Endothelial cell (in vitro differentiated cells): Measurements from ENCODE around the gene MAP2K5. TPM values are rescaled to one million over a fixed set of nuclear protein-coding genes. Genes with fewer than 3 reads are reported as not detected.

Experiments used
- DNase-seq: peaks from one replicate; pipeline ENCODE4 v3.0.0; 2021; ENCODE audit warnings: low spot score
- H3K27ac Mint-ChIP-seq: one replicate; pipeline ENCODE4 v1.8.0; 2021; ENCODE audit warnings: mixed read lengths, inconsistent platforms; ENCODE audit not compliant: unreplicated experiment
- H3K27me3 Mint-ChIP-seq: one replicate; pipeline ENCODE4 v1.8.0; 2021; ENCODE audit warnings: mild to moderate bottlenecking, moderate library complexity, mixed read lengths, inconsistent platforms; ENCODE audit not compliant: unreplicated experiment
- H3K36me3 Mint-ChIP-seq: one replicate; pipeline ENCODE4 v1.8.0; 2021; ENCODE audit warnings: mild to moderate bottlenecking, low read depth, mixed read lengths, inconsistent platforms; ENCODE audit not compliant: unreplicated experiment
- H3K4me1 Mint-ChIP-seq: one replicate; pipeline ENCODE4 v1.8.0; 2021; ENCODE audit warnings: mild to moderate bottlenecking, mixed read lengths, inconsistent platforms; ENCODE audit not compliant: unreplicated experiment
- H3K4me3 Mint-ChIP-seq: one replicate; pipeline ENCODE4 v1.8.0; 2021; ENCODE audit warnings: mild to moderate bottlenecking, mixed read lengths, inconsistent platforms; ENCODE audit not compliant: unreplicated experiment
- H3K9me3 Mint-ChIP-seq: one replicate; pipeline ENCODE4 v1.8.0; 2021; ENCODE audit warnings: mixed read lengths, inconsistent platforms; ENCODE audit not compliant: unreplicated experiment
- total RNA-seq: library from RNA; stranded (reverse); fragmentation: NEBNext Ultra II Directional; extraction: Animal tissue kit (Norgen Biotek cat#: 25700); gene quantifications from one replicate; pipeline ENCODE4 v1.2.1, GENCODE V29; 2021; ENCODE audit not compliant: unreplicated experiment
- TF ChIP-seq, protein P1 (sequence below): fragments of 200-600 bp; sonication (generic); IDR thresholded peaks from one replicate; pipeline ENCODE4 v1.5.0; 2021; ENCODE audit warnings: antibody characterized with exemption; ENCODE audit not compliant: unreplicated experiment

Gene MAP2K5
- total RNA-seq, 1 donor from 2014 or later = 22.2 TPM

DNA sequence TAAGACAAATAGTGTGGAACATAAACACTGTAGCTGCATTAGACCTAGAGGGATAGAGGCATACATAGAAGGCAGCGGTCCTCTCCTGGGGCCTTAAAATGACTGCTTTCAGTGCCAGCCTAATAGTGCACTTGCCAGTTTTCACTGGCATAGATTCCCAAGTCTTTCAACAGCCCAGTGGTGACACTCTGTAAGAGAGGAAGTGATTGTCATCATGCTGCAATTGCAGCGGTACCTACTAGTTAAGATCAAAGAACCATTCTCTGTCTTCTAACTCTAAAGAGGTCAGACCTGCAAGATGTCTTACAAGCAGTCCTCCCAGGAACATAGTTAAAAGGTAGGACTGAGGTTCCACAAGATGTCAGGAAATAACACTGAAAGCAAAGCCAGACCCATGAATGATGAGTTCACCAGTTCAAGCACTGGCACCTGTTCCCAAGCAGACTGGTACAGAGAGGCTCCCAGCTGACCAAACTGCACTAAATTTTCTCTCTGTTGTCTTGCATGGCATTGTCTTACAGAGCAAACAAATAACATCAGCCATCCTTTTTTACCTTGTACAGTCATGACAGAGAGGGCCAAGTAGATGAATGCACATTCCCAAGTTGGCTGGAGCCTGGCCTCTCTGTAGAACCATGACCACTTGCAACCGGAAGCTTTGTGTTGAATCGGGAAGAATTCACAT is 182.3 kb downstream of the MAP2K5 start:
- no peak for DNase-seq
- Mint-ChIP-seq H3K27ac (no peak overlapping the region), H3K4me1 (no peaks in the 10 kb centered on the region), H3K36me3 (no peaks in the 10 kb centered on the region), H3K4me3 (no peak overlapping the region), H3K9me3 (no peaks in the 10 kb centered on the region), H3K27me3 (no peaks in the 10 kb centered on the region)
- TF ChIP-seq, protein P1, sequence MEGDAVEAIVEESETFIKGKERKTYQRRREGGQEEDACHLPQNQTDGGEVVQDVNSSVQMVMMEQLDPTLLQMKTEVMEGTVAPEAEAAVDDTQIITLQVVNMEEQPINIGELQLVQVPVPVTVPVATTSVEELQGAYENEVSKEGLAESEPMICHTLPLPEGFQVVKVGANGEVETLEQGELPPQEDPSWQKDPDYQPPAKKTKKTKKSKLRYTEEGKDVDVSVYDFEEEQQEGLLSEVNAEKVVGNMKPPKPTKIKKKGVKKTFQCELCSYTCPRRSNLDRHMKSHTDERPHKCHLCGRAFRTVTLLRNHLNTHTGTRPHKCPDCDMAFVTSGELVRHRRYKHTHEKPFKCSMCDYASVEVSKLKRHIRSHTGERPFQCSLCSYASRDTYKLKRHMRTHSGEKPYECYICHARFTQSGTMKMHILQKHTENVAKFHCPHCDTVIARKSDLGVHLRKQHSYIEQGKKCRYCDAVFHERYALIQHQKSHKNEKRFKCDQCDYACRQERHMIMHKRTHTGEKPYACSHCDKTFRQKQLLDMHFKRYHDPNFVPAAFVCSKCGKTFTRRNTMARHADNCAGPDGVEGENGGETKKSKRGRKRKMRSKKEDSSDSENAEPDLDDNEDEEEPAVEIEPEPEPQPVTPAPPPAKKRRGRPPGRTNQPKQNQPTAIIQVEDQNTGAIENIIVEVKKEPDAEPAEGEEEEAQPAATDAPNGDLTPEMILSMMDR = no peak

DNA sequence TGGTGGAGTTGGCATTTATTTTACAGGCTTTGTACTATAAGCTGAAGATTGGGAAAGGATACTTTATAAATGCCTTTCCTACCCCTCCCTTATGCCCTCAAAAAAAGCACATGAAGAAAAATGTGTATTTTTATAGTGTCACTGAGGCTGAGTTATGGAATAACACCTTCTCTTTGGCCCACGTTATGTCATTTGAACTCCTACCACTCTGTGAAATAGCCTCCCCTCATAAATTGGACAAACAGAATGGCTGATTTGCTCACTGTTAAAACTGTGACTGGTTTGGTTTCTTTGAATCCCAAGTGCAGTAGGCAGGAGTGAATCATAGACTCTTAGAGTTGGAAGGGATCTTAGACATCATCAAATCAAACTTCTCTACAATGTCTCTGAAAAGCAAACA is 187.6 kb downstream of the MAP2K5 start:
- DNase-seq = no peak
- H3K9me3 Mint-ChIP-seq = no peaks in the 10 kb centered on the region
- TF ChIP-seq, protein P1 = no peak
- no peak overlapping the region for H3K4me3 Mint-ChIP-seq
- peaks cover 9% of the 10 kb centered on the region for H3K4me1 Mint-ChIP-seq
- no peak overlapping the region for H3K27ac Mint-ChIP-seq
- no peaks in the 10 kb centered on the region for H3K36me3 Mint-ChIP-seq
- peaks cover 1% of the 10 kb centered on the region for H3K27me3 Mint-ChIP-seq

DNA sequence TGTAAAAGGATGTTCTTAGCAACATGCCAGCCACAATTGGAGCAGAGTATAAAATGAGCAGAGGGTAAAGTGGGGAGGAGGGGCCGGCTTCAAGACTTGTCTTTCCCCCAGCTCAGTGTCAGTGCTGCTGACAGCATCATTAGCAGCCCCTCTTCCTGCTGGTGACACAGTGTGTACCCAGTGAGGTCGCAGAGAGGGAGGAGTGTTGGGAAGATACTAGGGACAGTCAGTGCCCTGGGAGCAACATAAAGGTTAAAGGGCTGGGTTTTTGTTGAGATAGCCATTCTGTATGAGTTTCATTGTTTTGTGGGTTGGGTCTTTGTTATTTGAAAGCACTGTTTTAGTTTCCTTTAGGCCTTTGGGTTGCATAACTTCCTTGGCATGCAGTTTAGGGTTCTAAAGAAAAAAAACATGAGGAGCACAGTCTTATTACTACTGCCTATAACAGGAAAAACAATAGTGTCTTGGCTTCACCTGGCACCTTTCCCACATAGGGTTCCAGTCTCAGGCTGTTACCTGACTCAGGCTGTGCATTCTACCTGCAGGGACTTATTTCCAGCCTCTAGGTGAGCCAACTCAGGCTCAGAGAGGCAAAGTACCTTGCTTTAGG is 188.7 kb downstream of the MAP2K5 start:
- DNase-seq = no peak
- Mint-ChIP-seq H3K27ac (no peak overlapping the region), H3K4me1 (peaks cover 14% of the 10 kb centered on the region), H3K4me3 (no peak overlapping the region), H3K36me3 (no peaks in the 10 kb centered on the region), H3K9me3 (no peaks in the 10 kb centered on the region), H3K27me3 (peaks cover 1% of the 10 kb centered on the region)
- TF ChIP-seq, protein P1 = no peak

DNA sequence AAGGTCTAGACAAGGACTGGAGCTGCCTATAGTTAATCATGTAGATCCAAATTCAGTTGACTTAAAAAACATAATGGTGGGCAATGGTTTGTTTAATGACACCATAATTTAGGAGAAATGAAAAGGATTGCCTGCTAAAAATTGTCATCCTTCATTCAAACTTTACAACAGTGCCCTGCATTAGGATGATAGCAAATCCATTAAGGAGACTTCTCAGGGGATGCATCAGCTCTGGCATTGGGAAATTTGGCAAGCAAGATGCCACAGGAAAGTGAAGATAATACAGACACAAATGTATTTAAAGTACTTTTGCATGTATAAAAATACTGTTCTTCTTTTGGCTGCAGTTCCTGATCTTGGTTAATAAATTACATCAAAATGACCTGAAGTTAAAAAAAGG is 189.7 kb downstream of the MAP2K5 start:
- peaks cover 1% of the 10 kb centered on the region for H3K27me3 Mint-ChIP-seq
- H3K4me3 Mint-ChIP-seq = no peak overlapping the region
- no peaks in the 10 kb centered on the region for H3K36me3 Mint-ChIP-seq
- H3K27ac Mint-ChIP-seq = no peak overlapping the region
- H3K4me1 Mint-ChIP-seq = peaks cover 14% of the 10 kb centered on the region
- TF ChIP-seq, protein P1 = no peak
- DNase-seq = no peak
- no peaks in the 10 kb centered on the region for H3K9me3 Mint-ChIP-seq

DNA sequence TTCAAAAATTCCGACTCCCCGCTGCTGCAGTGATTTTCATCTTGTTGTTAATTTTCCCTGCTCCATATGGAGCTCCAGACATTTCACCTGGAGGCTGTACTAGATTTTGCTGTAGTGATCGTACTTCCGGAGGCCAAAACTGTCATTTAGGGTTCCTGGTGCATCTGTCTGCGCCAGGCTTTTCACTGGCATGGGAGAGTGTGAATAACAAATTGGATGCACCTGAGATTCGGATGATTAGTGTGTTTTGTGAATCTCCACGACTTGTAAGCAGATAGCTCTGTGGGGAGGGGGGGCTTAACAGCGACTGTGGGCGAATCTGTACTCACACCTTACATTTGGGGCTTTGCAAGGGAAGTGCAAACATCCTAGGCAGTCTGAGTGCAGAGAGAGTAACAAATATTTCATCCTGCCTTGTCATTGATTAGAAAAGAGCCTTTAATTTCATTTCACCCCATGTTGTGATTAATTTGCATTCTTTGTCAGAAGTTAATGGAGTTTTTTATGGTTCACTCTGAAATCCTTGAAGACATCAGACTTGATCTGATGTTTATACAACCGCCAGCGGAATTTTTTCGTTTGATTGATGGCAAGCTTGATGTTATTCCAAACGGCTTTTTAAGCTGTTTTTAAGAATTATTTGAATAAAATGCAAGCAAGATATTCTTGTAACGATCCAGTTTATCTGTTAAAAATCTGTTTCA is 190.3 kb downstream of the MAP2K5 start:
- Mint-ChIP-seq H3K27me3 (peaks cover 1% of the 10 kb centered on the region), H3K9me3 (no peaks in the 10 kb centered on the region), H3K4me1 (peaks cover 14% of the 10 kb centered on the region), H3K36me3 (no peaks in the 10 kb centered on the region), H3K4me3 (no peak overlapping the region), H3K27ac (no peak overlapping the region)
- no peak for DNase-seq
- TF ChIP-seq, protein P1 = no peak
